ENCODE results near the gene DDX28.
"Not testable (repeated sequence)": the region's sequence is repeated elsewhere in the genome, so short reads cannot be mapped to it uniquely, and the experiment has no call there.

The DDX28 gene

GRCh38 chr16:68035227-68035626, 12.2 kb upstream of the DDX28 start:
- no peak for DNase-seq

- DNase-seq, result no peak
Observed at GRCh38 chr16:68033101-68033500, 10.1 kb upstream of the DDX28 start.

- no peak for DNase-seq
Observed at GRCh38 chr16:68031951-68032350, 8.9 kb upstream of the DDX28 start.

DNA sequence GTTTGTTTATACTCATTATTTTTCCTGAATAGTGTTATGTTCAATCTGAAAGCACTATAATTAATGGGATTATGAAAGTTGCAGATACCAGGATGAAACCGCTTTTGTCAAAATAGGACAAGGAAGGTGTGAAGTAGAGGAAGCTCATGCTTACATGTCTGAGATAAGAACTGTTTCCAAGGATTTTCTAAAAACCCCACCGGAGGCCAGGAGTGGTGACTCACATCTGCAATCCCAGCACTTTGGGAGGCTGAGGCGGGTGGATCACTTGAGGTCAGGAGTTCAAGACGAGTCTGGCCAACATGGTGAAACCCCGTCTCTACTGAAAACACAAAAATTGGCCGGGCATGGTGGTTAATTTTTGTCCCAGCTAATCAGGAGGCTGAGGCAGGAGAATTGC, 7.1 kb upstream of the DDX28 start:
- not testable (repeated sequence) for DNase-seq

GRCh38 chr16:68028996-68029395, 6.0 kb upstream of the DDX28 start:
- no peak for DNase-seq

DNA sequence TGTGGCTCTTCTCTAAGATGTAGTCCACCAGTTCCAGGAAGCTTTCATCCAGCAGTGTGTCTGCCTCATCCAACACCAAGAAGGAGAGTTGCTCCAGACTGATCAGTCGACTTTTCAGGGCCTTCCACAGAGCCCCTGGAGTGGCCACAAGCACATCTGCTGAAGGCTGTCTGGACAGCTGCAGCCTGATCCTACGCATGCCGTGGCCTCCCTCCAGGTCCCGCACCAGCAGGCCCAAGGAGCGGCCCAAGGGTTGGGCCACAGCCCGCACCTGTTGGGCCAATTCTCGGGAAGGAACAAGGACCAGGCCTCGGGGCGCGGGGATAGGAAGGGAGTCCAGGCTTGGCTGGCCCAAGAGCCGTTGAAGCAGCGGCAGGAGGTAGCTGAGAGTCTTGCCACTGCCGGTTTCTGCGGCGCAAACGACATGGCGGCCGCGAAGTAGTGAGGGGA, 729 bp downstream of the DDX28 start:
- no peak for DNase-seq

DNA sequence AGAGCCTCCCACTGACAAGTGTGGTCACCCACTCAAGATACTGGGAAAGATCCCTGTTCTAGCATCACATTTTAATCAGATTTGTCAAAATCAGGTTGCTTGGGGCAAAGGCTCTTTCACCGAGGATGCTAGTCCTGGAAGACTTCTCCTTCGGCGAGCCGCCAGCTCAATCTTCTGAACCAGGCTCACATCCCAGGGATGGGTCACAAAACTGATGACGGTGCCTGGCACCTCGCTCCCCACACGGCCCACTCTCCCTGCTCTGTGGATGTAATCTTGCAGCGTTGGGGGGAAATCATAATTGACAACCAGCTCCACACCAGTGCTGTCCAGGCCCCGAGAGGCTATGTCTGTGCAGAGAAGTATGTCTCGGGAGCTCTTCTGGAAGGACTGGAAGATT, 1.5 kb downstream of the DDX28 start:
- no peak for DNase-seq

DNA sequence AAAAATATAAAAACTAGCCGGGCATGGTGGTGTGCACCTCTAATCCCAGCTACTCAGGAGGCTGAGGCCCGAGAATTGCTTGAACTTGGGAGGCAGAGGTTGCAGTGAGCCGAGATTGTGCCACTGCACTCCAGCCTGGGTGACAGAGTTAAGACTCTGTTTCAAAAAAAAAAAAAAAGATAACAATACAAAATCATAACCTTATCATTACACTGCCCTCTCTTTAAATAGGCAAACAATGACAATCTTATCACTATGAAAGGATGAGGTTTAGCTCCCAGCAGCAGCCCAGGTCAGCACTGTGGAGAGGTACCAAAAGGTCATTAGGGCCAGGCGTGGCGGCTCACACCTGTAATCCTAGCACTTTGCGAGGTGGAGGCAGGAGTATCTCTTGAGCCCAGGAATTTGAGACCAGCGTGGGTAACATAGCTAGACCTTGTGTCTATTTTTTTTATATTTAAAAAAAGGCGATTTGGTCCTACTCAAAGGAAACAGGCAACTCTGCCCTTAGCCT, 3.8 kb downstream of the DDX28 start:
- DNase-seq, result no peak

- no peak for DNase-seq
Observed at GRCh38 chr16:68015681-68016080, 7.4 kb downstream of the DDX28 start, which contains the start of gene DPEP2NB. TSS of gene DPEP2NB (minus strand) at chr16:68015911. CDS start at chr16:68015770, 141 bp downstream.

GRCh38 chr16:68013440-68013839, 9.6 kb downstream of the DDX28 start:
- DNase-seq, result no peak

- not testable (repeated sequence) for DNase-seq
Observed at GRCh38 chr16:68009872-68010271, 13.2 kb downstream of the DDX28 start.

DNA sequence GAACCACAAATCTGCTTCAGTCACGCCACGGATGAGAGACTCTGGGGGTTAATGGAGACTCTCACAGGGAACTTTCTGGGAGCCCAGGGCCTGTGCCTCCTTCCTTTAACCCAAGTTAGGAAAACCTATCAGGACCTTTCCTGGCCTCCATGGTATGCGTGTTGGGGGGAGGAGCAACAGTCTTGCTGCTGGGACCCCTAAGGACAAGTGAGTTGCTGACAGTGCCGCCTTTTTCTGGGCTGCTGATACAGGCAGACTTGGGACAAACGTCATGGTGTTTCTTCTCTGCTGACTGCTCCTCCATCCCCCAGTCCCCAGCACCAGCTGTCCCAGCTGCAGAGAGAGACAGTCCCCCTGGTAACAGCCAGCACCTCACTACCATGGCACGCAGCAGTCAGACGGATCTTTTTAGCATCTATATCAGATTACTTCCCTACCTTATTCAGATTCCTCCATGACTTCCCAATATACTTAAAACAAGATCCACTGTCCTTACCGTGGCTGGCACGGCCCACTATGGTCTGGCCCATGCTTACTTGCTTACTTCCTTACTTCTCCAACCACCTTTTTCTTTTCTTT, 13.8 kb downstream of the DDX28 start:
- DNase-seq, result no peak

- no peak for DNase-seq
Observed at GRCh38 chr16:68005786-68006286, 17.2 kb downstream of the DDX28 start.

DNA sequence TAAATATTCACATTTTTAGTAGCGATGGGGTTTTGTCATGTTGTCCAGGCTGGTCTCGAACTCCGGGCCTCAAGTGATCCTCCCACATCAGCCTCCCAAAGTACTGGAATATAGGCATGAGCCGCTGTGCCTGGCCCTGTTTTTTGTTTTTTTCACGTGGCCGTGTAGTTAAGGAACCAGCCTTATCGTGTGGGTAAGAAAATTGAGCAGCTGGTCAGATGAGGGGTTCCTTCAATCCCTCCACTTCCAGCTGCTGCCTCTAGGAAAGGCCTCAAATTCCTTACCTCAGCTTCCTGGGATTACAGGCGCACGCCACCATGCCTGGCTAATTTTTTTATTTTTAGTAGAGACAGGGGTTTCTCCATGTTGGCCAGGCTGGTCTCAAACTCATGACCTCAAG, 17.8 kb downstream of the DDX28 start:
- DNase-seq, result no peak

- DNase-seq, result no peak
Observed at GRCh38 chr16:68003031-68003430, 20.0 kb downstream of the DDX28 start.

DNA sequence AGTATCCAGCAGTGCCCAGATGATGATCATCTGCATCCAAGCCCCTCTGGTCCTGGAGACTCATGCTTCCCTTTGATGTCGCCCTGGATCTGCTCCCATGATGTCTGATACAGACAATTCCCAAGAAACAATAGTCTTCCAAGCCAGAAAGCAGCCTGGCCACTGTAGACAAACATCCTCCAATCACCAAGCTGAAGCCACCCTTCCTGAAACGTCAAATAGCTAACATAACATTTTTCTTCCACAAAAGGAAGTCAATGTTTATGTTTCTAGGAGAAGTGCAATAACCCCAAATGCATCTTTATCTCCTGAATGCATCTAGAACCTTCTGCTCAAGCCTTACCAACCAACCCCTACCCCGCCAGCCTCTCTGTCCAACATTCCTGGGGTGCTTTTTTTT, 22.6 kb downstream of the DDX28 start:
- no peak for DNase-seq

GRCh38 chr16:67999985-68000384, 23.0 kb downstream of the DDX28 start:
- no peak for DNase-seq

DNA sequence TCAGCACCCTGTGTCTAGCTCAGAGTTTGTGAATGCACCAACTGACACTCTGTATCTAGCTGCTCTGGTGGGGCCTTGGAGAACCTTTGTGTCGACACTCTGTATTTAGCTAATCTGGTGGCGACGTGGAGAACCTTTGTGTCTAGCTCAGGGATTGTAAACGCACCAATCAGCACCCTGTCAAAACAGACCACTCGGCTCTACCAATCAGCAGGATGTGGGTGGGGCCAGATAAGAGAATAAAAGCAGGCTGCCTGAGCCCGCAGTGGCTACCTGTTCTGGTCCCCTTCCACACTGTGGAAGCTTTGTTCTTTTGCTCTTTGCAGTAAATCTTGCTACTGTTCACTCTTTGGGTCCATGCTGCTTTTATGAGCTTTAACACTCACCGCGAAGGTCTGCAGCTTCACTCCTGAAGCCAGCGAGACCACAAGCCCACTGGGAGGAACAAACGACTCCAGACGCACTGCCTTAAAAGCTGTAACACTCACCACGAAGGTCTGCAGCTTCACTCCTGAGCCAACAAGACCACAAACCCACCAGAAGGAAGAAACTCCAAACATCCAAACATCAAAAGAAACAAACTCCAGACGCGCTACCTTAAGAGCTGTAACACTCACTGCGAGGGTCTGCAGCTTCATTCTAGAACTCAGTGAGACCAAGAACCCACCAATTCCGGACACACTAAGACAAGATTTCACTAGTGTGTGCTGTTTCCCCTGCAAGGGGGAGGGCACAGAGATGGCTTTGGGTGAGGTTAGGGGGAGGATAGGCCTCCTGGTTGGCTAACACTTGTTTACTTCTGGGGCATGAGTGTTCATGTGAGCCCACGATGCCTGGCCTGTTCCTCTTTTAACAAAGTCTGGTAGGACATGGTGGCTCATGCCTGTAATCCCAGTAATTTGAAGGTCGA, 24.0 kb downstream of the DDX28 start, which contains the start of gene DPEP2:
Gene DPEP2 (minus strand): TSS at position 706 of the 910 bp plus-strand sequence. CDS start 6,272 bp downstream, outside the sequence.
- not testable (repeated sequence) for DNase-seq

DNA sequence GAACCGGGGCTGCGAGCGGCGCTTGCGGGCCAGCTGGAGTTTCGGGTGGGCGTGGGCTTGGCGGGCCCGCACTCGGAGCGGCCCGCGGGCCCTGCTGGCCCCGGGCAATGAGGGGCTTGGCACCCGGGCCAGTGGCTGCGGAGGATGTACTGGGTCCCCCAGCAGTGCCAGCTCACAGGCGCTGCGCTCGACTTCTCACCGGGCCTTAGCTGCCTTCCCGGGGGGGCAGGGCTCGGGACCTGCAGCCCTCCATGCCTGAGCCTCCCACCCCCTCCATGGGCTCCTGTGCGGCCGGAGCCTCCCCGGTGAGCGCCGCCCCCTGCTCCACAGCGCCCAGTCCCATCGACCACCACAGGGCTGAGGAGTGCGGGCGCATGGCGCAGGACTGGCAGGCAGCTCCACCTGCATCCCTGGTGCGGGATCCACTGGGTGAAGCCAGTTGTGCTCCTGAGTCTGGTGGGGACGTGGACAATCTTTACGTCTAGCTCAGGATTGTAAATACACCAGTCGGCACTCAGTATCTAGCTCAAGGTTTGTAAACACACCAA, 24.7 kb downstream of the DDX28 start:
- not testable (repeated sequence) for DNase-seq

DNA sequence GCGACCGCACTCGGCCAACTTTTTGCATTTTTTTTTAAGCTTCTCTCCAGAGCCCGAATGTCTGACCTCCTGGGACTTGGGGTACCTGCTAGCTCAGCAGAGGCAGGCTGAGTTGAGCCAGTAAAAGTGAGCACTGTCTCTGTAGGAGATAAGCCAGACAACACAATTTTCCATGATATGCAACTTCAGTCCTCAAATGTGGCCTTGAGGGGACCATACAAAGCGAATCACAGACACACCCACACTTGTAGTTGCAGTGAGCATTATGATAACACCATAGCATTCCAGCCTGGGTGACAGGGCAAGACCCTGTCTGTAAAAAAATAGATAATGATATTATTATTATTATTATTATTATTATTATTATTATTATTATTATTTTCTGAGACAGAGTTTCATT, 26.4 kb downstream of the DDX28 start:
- DNase-seq, result no peak

DNA sequence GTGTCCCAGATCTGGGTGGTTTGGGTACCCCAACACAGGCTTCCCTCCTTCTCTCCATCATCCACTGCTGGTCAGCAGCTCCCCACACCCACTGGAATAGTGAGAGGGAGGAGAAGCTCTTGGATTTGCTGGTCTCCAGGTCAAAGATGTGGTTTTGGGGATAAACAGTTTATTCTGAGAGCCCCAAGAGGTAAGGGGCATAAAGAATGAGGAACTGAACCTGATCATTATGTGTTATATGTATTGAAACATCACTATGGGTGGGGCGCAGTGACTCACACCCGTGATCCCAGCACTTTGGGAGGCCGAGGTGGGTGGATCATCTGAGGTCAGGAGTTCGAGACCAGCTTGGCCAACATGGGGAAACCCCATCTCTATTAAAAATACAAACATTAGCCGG, 27.6 kb downstream of the DDX28 start:
- no peak for DNase-seq

DNA sequence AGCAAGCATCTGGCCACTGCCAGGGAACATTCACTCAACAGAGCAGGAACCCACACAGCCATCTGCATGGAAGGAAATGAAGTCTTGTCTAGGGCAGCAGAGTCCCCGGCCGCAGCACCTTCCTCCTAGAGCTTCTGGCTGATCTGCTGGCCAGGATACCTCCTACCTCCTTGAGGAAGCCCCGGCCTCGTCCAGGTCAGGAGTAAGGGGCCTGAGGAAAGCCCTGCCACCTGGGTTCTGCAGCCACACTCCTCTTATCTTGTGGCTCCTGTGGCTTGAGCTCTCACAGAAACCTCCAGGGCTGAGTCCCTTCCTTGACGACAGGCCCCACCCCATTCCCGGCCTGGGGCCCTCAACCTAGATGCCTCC, 29.0 kb downstream of the DDX28 start:
- not testable (repeated sequence) for DNase-seq
